ENCODE results near the gene GNPDA1.

DNA sequence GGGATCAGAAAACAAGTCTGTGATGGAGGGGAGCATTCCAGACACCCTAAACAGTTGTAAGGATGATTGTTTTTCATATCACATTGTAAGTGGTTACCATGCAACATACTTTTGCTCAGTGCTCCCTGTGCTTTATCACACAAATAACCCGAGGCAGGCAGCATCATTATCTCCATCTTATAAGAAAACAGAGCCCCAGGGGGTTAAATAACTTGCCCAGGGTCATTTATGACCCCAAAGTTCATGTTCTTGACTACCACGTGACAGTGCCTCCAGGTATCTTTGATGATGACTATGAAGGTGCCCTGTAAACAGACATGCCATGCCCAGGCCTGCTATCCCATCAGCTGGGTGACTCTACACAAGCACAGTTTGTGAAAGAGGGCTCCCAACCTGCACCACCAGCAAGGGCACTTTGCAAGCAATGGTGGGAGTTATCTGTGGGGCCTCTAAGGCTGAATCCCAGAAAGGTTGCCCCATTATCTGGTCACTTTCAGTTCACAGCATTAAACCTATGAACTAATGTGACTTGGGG, 9.5 kb downstream of the GNPDA1 start:
- TF ChIP-seq, protein P1, sequence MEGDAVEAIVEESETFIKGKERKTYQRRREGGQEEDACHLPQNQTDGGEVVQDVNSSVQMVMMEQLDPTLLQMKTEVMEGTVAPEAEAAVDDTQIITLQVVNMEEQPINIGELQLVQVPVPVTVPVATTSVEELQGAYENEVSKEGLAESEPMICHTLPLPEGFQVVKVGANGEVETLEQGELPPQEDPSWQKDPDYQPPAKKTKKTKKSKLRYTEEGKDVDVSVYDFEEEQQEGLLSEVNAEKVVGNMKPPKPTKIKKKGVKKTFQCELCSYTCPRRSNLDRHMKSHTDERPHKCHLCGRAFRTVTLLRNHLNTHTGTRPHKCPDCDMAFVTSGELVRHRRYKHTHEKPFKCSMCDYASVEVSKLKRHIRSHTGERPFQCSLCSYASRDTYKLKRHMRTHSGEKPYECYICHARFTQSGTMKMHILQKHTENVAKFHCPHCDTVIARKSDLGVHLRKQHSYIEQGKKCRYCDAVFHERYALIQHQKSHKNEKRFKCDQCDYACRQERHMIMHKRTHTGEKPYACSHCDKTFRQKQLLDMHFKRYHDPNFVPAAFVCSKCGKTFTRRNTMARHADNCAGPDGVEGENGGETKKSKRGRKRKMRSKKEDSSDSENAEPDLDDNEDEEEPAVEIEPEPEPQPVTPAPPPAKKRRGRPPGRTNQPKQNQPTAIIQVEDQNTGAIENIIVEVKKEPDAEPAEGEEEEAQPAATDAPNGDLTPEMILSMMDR (IDR thresholded peaks at IDR 0.05; ENCODE audit: insufficient read depth, low read length, poor library complexity, severe bottlenecking) = no peak
- TF ChIP-seq EZH2phosphoT487 (conservative IDR thresholded peaks at IDR 0.05; ENCODE audit: low read length) = no peak
